ENCODE measurements around the gene AGTRAP.

Gene AGTRAP

DNA sequence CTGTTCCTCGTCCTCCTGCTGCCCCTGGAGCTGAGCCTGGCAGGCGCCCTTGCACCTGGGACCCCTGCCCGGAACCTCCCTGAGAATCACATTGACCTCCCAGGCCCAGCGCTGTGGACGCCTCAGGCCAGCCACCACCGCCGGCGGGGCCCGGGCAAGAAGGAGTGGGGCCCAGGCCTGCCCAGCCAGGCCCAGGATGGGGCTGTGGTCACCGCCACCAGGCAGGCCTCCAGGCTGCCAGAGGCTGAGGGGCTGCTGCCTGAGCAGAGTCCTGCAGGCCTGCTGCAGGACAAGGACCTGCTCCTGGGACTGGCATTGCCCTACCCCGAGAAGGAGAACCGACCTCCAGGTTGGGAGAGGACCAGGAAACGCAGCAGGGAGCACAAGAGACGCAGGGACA is 29.6 kb upstream of the AGTRAP start:
- in situ Hi-C loops (cut with HindIII; ENCODE audit: low sequenced_read_pairs), result no loop called here
- H3K4me3 ChIP-seq (ENCODE audit: low read depth, low read length), result no peak overlapping the region
- no peak for DNase-seq (ENCODE audit: low read depth, low spot score)
- TF ChIP-seq CTCF (IDR thresholded peaks at IDR 0.05; ENCODE audit: low read depth, low read length), result no peak

DNA sequence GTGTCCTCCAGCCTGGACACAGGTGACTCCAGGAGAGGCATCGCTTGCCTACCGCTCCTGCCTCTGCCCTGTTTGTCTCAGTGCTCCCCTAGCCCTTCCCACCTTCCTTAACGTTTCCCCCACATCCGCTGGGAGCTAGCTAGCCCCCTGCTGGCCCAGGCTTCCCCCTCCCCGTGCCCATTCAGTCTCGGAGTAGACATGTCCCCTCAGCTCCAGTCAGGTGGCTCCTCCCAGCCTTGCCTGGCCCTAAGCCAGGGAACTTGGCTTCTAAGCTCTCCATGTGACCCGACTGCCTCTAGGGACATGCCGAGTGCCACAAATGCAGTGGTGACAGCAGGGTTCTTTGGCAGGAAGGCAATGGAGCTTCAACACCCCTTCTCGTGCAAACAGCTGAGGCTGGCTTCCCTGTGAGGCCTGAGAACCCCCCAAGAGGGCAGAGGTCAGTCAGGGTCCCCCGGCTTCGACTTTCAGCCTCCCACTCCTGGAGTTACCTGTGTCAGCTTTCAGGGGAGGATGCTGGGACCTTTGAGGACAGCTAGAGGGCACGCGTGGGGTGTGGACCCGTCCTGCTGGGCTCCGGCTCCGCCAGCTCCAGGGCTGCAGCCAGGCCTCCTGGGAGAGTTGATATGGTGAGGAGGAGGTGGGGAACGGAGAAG is 28.2 kb upstream of the AGTRAP start:
- in situ Hi-C loops (cut with HindIII; ENCODE audit: low sequenced_read_pairs), result no loop called here
- DNase-seq (ENCODE audit: low read depth, low spot score), result no peak
- TF ChIP-seq CTCF (IDR thresholded peaks at IDR 0.05; ENCODE audit: low read depth, low read length), result no peak
- no peak overlapping the region for H3K4me3 ChIP-seq (ENCODE audit: low read depth, low read length)

GRCh38 chr1:11708554-11709350 is 27.2 kb upstream of the AGTRAP start:
- H3K4me3 ChIP-seq (ENCODE audit: low read depth, low read length), result no peak overlapping the region
- DNase-seq (ENCODE audit: low read depth, low spot score), result no peak
- in situ Hi-C loops (cut with HindIII; ENCODE audit: low sequenced_read_pairs), result no loop called here
- TF ChIP-seq CTCF (IDR thresholded peaks at IDR 0.05; ENCODE audit: low read depth, low read length), result no peak

GRCh38 chr1:11711490-11711889 is 24.4 kb upstream of the AGTRAP start:
- in situ Hi-C loops (cut with HindIII; ENCODE audit: low sequenced_read_pairs), result no loop called here
- DNase-seq (ENCODE audit: low read depth, low spot score), result no peak
- no peak overlapping the region for H3K4me3 ChIP-seq (ENCODE audit: low read depth, low read length)
- no peak for TF ChIP-seq CTCF (IDR thresholded peaks at IDR 0.05; ENCODE audit: low read depth, low read length)

DNA sequence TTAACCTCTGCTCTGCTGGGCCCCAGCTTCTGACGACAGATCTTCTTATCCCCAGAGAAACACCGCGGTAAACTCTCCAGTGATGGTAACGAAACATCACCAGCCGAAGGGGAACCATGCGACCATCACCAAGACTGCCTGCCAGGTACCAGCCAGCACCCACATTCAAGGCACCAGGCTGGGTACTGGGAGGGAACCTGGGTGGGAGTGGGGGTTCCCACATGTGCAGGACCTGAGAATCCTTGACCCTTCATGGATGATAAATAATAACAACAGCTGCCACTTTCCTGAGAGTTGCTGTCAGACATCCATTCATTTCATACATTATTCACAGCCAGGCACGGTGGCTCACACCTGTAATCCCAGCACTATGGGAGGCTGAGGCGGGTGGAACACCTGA is 23.7 kb upstream of the AGTRAP start:
- DNase-seq (ENCODE audit: low read depth, low spot score), result no peak
- in situ Hi-C loops (cut with HindIII; ENCODE audit: low sequenced_read_pairs), result no loop called here
- TF ChIP-seq CTCF (IDR thresholded peaks at IDR 0.05; ENCODE audit: low read depth, low read length), result no peak
- no peak overlapping the region for H3K4me3 ChIP-seq (ENCODE audit: low read depth, low read length)

- H3K4me3 ChIP-seq (ENCODE audit: low read depth, low read length), result no peak overlapping the region
- no peak for DNase-seq (ENCODE audit: low read depth, low spot score)
- no peak for TF ChIP-seq CTCF (IDR thresholded peaks at IDR 0.05; ENCODE audit: low read depth, low read length)
- in situ Hi-C loops (cut with HindIII; ENCODE audit: low sequenced_read_pairs), result no loop called here
These were observed 22.8 kb upstream of the AGTRAP start for GRCh38 chr1:11713095-11713494.

Measured in astrocyte of the spinal cord (primary cell).